SH-SY5Y (cell line): ENCODE data around the gene RPL5.

ENCODE experiments used
- GATA2 ChIP-seq: IDR thresholded peaks from 2 replicates; pipeline ENCODE4 v1.6.1; 2011; ENCODE audit warnings: mild to moderate bottlenecking, low read depth, low read length
- GATA3 ChIP-seq: IDR thresholded peaks from 2 replicates; pipeline ENCODE4 v1.6.1; 2011; ENCODE audit warnings: low read depth, mild to moderate bottlenecking, low read length, moderate library complexity

DNA sequence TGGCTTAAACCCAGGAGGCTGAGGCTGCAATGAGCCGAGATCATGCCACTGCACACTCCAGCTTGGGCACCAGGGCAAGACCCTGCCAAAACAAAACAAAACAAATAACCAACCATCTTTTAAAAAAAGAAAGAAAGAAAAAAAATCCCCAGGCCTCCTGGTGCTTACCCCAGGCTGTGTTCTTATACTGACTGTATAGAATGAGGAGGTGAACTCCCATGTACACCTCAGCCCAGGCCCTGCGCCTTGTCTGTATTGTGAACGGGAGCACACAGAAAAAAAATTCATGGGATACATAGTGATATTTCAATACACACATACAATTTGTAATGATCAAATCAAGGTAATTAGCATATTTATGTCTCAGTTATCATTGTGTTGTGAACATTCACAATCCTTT lies 14.1 kb downstream of the RPL5 start:
- no peak for TF ChIP-seq GATA3
- no peak for TF ChIP-seq GATA2
